MCF 10A (cell line): ENCODE data around the gene UBAP2L. TPM values are rescaled to one million over a fixed set of nuclear protein-coding genes. Genes with fewer than 3 reads are reported as not detected.
A peak's percentile ranks its signal among the peaks of the same experiment; 100 is the strongest.

Experiments used
- BruUV-seq: library from RNA; stranded (reverse); fragments of 400-500 nt; replicated peaks from 2 replicates; lab custom pipeline; 2021; lab: Mats Ljungman, UMichigan
- CTCF ChIA-PET: fragments of 300-600 bp; sonication (Branson Sonifier 250); formaldehyde crosslinking; extraction: SDS; loops from one replicate; lab custom pipeline; 2021; ENCODE audit warnings: antibody characterized with exemption, inconsistent platforms; lab: Yijun Ruan, JAX
- POLR2A ChIA-PET: fragments of 300-600, 350-650 bp; sonication (Branson Sonifier 250); formaldehyde crosslinking; extraction: SDS; loops from one replicate; lab custom pipeline; 2020; ENCODE audit warnings: antibody characterized with exemption, inconsistent platforms; lab: Yijun Ruan, JAX
- DNase-seq: peaks from one replicate; pipeline ENCODE4 v3.0.0-alpha.2; 2018; ENCODE audit not compliant: unreplicated experiment
- H3K27ac Mint-ChIP-seq: one replicate; pipeline ENCODE4 v1.8.0; 2022; ENCODE audit warnings: mild to moderate bottlenecking, low read depth, mixed read lengths; ENCODE audit not compliant: unreplicated experiment
- H3K27me3 Mint-ChIP-seq: one replicate; pipeline ENCODE4 v1.8.0; 2022; ENCODE audit warnings: mixed read lengths; ENCODE audit not compliant: insufficient read depth, unreplicated experiment
- H3K36me3 Mint-ChIP-seq: one replicate; pipeline ENCODE4 v1.8.0; 2022; ENCODE audit warnings: mild to moderate bottlenecking, moderate library complexity, mixed read lengths; ENCODE audit not compliant: insufficient read depth, unreplicated experiment
- H3K4me1 Mint-ChIP-seq: one replicate; pipeline ENCODE4 v1.8.0; 2022; ENCODE audit warnings: mixed read lengths; ENCODE audit not compliant: insufficient read depth, unreplicated experiment
- H3K4me3 Mint-ChIP-seq: one replicate; pipeline ENCODE4 v1.8.0; 2022; ENCODE audit warnings: mild to moderate bottlenecking, moderate library complexity, mixed read lengths; ENCODE audit not compliant: unreplicated experiment
- H3K9me3 Mint-ChIP-seq: one replicate; pipeline ENCODE4 v1.8.0; 2022; ENCODE audit warnings: mixed read lengths; ENCODE audit not compliant: unreplicated experiment
- intact Hi-C: fragments of 100-400 bp; cut with micrococcal nuclease; formaldehyde crosslinking; loops from 2 replicates; pipeline ENCODE4 v1.14.1; 2022
- total RNA-seq: library from RNA; stranded (reverse); gene quantifications from 2 replicates; pipeline ENCODE4 v1.2.3, GENCODE V29; 2022
- TF ChIP-seq, protein P1 (sequence below): fragments of 200-600 bp; IDR thresholded peaks from one replicate; pipeline ENCODE4 v1.8.0; 2022; ENCODE audit warnings: antibody characterized with exemption, mild to moderate bottlenecking; ENCODE audit not compliant: unreplicated experiment

Gene UBAP2L
- total RNA-seq, 1 experiment from 2014 or later: 223 TPM

GRCh38 chr1:154218545-154218944 lies 2.2 kb upstream of the UBAP2L start:
- Mint-ChIP-seq H3K4me3 (peak overlapping the region; percentile 92), H3K27me3 (no peaks in the 10 kb centered on the region), H3K36me3 (peaks cover 59% of the 10 kb centered on the region), H3K4me1 (peaks cover 39% of the 10 kb centered on the region), H3K27ac (peak overlapping the region; percentile 99), H3K9me3 (no peaks in the 10 kb centered on the region)
- intact Hi-C loops: no loop called here
- CTCF ChIA-PET: interaction anchor here (0.5 to 3.8 kb wide), 11 partner anchors 10 to 456 kb away, joined by 3 to 29 read pairs (median 3); no protein-coding TSS in a partner anchor
- no TSS peak for BruUV-seq
- no peak for DNase-seq
- POLR2A ChIA-PET: interaction anchor here (0.6 to 11.7 kb wide), 14 partner anchors 10 to 1032 kb away, joined by 3 to 167 read pairs (median 6); partner anchors contain the start of genes CREB3L4, GATAD2B, RPS27 and TPM3
- TF ChIP-seq, protein P1, sequence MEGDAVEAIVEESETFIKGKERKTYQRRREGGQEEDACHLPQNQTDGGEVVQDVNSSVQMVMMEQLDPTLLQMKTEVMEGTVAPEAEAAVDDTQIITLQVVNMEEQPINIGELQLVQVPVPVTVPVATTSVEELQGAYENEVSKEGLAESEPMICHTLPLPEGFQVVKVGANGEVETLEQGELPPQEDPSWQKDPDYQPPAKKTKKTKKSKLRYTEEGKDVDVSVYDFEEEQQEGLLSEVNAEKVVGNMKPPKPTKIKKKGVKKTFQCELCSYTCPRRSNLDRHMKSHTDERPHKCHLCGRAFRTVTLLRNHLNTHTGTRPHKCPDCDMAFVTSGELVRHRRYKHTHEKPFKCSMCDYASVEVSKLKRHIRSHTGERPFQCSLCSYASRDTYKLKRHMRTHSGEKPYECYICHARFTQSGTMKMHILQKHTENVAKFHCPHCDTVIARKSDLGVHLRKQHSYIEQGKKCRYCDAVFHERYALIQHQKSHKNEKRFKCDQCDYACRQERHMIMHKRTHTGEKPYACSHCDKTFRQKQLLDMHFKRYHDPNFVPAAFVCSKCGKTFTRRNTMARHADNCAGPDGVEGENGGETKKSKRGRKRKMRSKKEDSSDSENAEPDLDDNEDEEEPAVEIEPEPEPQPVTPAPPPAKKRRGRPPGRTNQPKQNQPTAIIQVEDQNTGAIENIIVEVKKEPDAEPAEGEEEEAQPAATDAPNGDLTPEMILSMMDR: no peak

DNA sequence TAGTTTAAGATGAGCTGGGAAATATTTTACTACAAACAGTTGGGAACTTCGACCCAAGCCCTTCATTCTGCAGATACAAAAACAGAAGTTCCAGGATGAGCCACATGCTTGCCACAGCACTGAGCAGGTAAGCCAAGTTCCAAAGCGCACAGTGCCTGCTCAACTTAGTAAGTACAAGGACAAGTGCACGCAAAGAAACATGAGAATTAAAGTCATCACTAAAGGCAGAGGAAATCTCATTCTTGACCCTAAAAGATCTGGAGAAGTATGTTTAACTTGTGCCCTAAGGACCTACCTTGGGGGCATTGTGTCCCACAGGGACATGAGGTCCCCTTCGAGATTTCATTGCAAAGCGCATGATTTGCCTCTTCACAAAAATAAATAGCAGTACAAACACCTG lies 1.2 kb upstream of the UBAP2L start:
- peak; percentile 41 for DNase-seq
- ChIA-PET POLR2A (interaction anchor here (0.5 to 11.7 kb wide), 24 partner anchors 11 to 755 kb away, joined by 3 to 167 read pairs (median 7); partner anchors contain the start of genes CHTOP, CKS1B, CREB3L4 and CRTC2), CTCF (interaction anchor here (0.6 to 3.8 kb wide), 8 partner anchors 11 to 52 kb away, joined by 3 to 29 read pairs (median 8); no protein-coding TSS in a partner anchor)
- BruUV-seq: no TSS peak
- TF ChIP-seq, protein P1: no peak
- Mint-ChIP-seq H3K27ac (peak overlapping the region; percentile 99), H3K4me3 (peak overlapping the region; percentile 92), H3K36me3 (peaks cover 55% of the 10 kb centered on the region), H3K4me1 (peaks cover 49% of the 10 kb centered on the region), H3K27me3 (no peaks in the 10 kb centered on the region), H3K9me3 (no peaks in the 10 kb centered on the region)
- intact Hi-C loops: no loop called here

- H3K9me3 Mint-ChIP-seq: no peaks in the 10 kb centered on the region
- H3K4me3 Mint-ChIP-seq: peak overlapping the region; percentile 92
- ChIA-PET CTCF (interaction anchor here (0.5 to 3.8 kb wide), 5 partner anchors 21 to 982 kb away, joined by 3 to 29 read pairs (median 3); no protein-coding TSS in a partner anchor), POLR2A (interaction anchor here (0.6 to 11.7 kb wide), 35 partner anchors 11 to 817 kb away, joined by 3 to 167 read pairs (median 6); partner anchors contain the start of genes CHTOP, CKS1B, CREB3L4 and CRTC2)
- peaks cover 49% of the 10 kb centered on the region for H3K4me1 Mint-ChIP-seq
- H3K36me3 Mint-ChIP-seq: peaks cover 55% of the 10 kb centered on the region
- DNase-seq: no peak
- no peaks in the 10 kb centered on the region for H3K27me3 Mint-ChIP-seq
- intact Hi-C loops: loop anchor here (1.0 to 2.0 kb wide), 3 partner anchors 24 to 51 kb away; partner anchors contain the start of gene HAX1
- H3K27ac Mint-ChIP-seq: peak overlapping the region; percentile 99
- TF ChIP-seq, protein P1: no peak
- BruUV-seq: no TSS peak
Measured at GRCh38 chr1:154220970-154221277, 169 bp downstream of the UBAP2L start.

DNA sequence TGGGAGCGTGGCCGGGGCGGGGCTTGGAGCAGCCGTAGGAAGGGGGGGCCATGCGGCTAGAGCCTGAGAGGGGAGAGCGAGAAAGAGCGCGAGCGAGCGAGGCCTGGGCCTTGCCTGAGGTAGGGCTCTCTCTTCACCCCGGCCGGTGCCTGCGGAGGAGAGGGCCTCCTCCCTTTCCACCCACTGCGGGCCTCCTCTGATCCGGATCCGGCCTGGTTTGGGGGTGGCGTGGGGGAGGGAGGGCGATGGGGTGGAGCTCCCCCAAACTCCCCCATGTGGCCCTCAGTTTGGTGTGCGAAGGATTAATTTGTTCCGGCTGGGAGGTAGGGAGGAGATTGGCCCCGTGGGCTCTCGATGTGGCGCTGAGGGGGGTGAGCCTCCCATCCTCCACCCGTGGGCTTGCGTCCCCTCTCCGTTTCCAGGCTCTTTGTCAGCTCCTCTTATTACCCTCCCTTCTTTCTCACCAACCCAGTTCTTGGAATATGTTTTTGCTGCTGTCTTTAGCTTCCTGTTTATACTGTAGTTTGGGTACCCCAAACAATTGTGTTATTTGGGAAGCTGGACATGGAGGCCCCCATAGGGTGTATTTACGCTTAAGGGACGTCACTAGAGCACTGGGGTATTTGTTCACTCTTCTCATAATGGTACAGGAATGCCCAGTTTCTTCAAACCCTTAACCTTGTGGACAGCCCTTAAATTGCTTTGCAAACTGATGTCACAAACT lies 685 bp downstream of the UBAP2L start:
- peaks cover 55% of the 10 kb centered on the region for H3K36me3 Mint-ChIP-seq
- no peaks in the 10 kb centered on the region for H3K27me3 Mint-ChIP-seq
- ChIA-PET POLR2A (interaction anchor here (0.5 to 11.7 kb wide), 26 partner anchors 10 to 740 kb away, joined by 3 to 167 read pairs (median 7); partner anchors contain the start of genes CREB3L4, HAX1, PYGO2 and RPS27), CTCF (interaction anchor here (0.6 to 1.6 kb wide), 5 partner anchors 11 to 204 kb away, joined by 3 to 4 read pairs (median 4); no protein-coding TSS in a partner anchor)
- DNase-seq: peak; percentile 56
- H3K9me3 Mint-ChIP-seq: no peaks in the 10 kb centered on the region
- intact Hi-C loops: loop anchor here (2.0 kb wide), 1 partner anchor 25 kb away; no protein-coding TSS in a partner anchor
- peaks cover 49% of the 10 kb centered on the region for H3K4me1 Mint-ChIP-seq
- H3K27ac Mint-ChIP-seq: peak overlapping the region; percentile 99
- H3K4me3 Mint-ChIP-seq: peak overlapping the region; percentile 92
- TF ChIP-seq, protein P1: no peak
- no TSS peak for BruUV-seq
